ENCODE data around the gene ARL2BP. TPM values are rescaled to one million over a fixed set of nuclear protein-coding genes. Genes with fewer than 3 reads are reported as not detected.

Gene ARL2BP
- total and polyA plus RNA-seq, 7 donors, result 28.6 to 85.6 (median 64.7) TPM

GRCh38 chr16:57255686-57256415 is 10.8 kb downstream of the ARL2BP start:
- no peak for DNase-seq
- intact Hi-C loops (cut with DNase I), result no loop called here
- H3K27me3 ChIP-seq, result no peaks in the 10 kb centered on the region
- H3K4me1 ChIP-seq, result peaks cover 0 to 10% (median 8%) of the 10 kb centered on the region in 4 donors
- TF ChIP-seq POLR2AphosphoS5 (IDR thresholded peaks at IDR 0.05) (no peak), POLR2A (IDR thresholded peaks at IDR 0.05) (no peak), CTCF (IDR thresholded peaks at IDR 0.05) (no peak), EP300 (IDR thresholded peaks at IDR 0.05) (no peak)
- 75 to 82% methylated on average over 10 of the region's 10 CpGs for WGBS, 2 donors
- no peak overlapping the region for H3K4me3 ChIP-seq
- H3K36me3 ChIP-seq, result peaks cover 16 to 53% (median 32%) of the 10 kb centered on the region in 4 donors
- no peak overlapping the region for H3K27ac ChIP-seq
- no peaks in the 10 kb centered on the region for H3K9me3 ChIP-seq

GRCh38 chr16:57256601-57257395 is 11.7 kb downstream of the ARL2BP start:
- Histone ChIP-seq H3K27ac (no peak overlapping the region), H3K4me3 (no peak overlapping the region), H3K4me1 (peaks cover 0 to 10% (median 8%) of the 10 kb centered on the region in 4 donors), H3K36me3 (peaks cover 6 to 44% (median 23%) of the 10 kb centered on the region in 4 donors), H3K27me3 (no peaks in the 10 kb centered on the region), H3K9me3 (no peaks in the 10 kb centered on the region)
- 92 to 97% methylated on average over 16 of the region's 16 CpGs for WGBS, 2 donors
- intact Hi-C loops (cut with DNase I), result no loop called here
- TF ChIP-seq CTCF (IDR thresholded peaks at IDR 0.05) (no peak), POLR2A (IDR thresholded peaks at IDR 0.05) (no peak), POLR2AphosphoS5 (IDR thresholded peaks at IDR 0.05) (no peak), EP300 (IDR thresholded peaks at IDR 0.05) (no peak)
- DNase-seq, result no peak

GRCh38 chr16:57257455-57258070 is 12.5 kb downstream of the ARL2BP start:
- no peaks in the 10 kb centered on the region for H3K9me3 ChIP-seq
- DNase-seq, result peak; percentile 40
- no peaks in the 10 kb centered on the region for H3K27me3 ChIP-seq
- intact Hi-C loops (cut with DNase I), result no loop called here
- peaks cover 0 to 10% (median 8%) of the 10 kb centered on the region in 4 donors for H3K4me1 ChIP-seq
- TF ChIP-seq POLR2AphosphoS5 (IDR thresholded peaks at IDR 0.05) (no peak), POLR2A (IDR thresholded peaks at IDR 0.05) (no peak), EP300 (IDR thresholded peaks at IDR 0.05) (no peak), CTCF (IDR thresholded peaks at IDR 0.05) (no peak)
- no peak overlapping the region for H3K27ac ChIP-seq
- no peak overlapping the region for H3K4me3 ChIP-seq
- H3K36me3 ChIP-seq, result peaks cover 0 to 36% (median 15%) of the 10 kb centered on the region in 4 donors
- WGBS, 2 donors, result 94% methylated on average over 13 of the region's 13 CpGs

GRCh38 chr16:57258226-57258909 is 13.3 kb downstream of the ARL2BP start:
- Histone ChIP-seq H3K4me3 (no peak overlapping the region), H3K9me3 (no peaks in the 10 kb centered on the region), H3K27ac (no peak overlapping the region), H3K4me1 (peaks cover 0 to 10% (median 8%) of the 10 kb centered on the region in 4 donors), H3K36me3 (peaks cover 0 to 28% (median 10%) of the 10 kb centered on the region in 4 donors), H3K27me3 (no peaks in the 10 kb centered on the region)
- intact Hi-C loops (cut with DNase I), result no loop called here
- DNase-seq, result peak; percentile 58
- 97% methylated on average over 18 of the region's 18 CpGs for WGBS, 2 donors
- TF ChIP-seq POLR2AphosphoS5 (IDR thresholded peaks at IDR 0.05) (no peak), EP300 (IDR thresholded peaks at IDR 0.05) (no peak), POLR2A (IDR thresholded peaks at IDR 0.05) (no peak), CTCF (IDR thresholded peaks at IDR 0.05) (no peak)

All from sigmoid colon (tissue), 7 donors.